GM12872 (cell line): ENCODE results near the gene SHROOM3.

Source experiments
- TF ChIP-seq, protein P1 (sequence below): IDR thresholded peaks from 3 replicates; pipeline ENCODE4 v1.5.1; 2011; ENCODE audit warnings: low read depth, mild to moderate bottlenecking, low read length, moderate library complexity; ENCODE audit not compliant: insufficient read depth

The SHROOM3 gene

DNA sequence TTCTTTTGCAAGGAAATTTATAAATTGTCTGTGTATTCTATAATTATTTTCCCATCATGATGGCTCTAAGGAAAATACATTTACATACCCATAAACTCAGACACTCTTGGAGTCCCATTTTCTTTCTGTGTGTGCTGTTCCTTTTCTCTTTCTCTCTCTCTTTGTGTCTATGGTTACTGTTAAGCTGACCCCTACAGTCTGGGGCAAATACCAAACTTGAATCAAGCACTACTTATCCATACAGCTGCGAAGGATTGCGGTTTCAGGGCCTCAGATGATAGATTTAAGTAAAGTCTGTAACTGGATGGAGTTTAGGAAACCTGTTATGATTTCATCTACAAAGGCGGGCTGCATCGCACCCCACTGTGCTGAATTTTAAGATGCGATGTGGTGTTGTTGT is 150.2 kb downstream of the SHROOM3 start:
- TF ChIP-seq, protein P1, sequence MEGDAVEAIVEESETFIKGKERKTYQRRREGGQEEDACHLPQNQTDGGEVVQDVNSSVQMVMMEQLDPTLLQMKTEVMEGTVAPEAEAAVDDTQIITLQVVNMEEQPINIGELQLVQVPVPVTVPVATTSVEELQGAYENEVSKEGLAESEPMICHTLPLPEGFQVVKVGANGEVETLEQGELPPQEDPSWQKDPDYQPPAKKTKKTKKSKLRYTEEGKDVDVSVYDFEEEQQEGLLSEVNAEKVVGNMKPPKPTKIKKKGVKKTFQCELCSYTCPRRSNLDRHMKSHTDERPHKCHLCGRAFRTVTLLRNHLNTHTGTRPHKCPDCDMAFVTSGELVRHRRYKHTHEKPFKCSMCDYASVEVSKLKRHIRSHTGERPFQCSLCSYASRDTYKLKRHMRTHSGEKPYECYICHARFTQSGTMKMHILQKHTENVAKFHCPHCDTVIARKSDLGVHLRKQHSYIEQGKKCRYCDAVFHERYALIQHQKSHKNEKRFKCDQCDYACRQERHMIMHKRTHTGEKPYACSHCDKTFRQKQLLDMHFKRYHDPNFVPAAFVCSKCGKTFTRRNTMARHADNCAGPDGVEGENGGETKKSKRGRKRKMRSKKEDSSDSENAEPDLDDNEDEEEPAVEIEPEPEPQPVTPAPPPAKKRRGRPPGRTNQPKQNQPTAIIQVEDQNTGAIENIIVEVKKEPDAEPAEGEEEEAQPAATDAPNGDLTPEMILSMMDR, result no peak

DNA sequence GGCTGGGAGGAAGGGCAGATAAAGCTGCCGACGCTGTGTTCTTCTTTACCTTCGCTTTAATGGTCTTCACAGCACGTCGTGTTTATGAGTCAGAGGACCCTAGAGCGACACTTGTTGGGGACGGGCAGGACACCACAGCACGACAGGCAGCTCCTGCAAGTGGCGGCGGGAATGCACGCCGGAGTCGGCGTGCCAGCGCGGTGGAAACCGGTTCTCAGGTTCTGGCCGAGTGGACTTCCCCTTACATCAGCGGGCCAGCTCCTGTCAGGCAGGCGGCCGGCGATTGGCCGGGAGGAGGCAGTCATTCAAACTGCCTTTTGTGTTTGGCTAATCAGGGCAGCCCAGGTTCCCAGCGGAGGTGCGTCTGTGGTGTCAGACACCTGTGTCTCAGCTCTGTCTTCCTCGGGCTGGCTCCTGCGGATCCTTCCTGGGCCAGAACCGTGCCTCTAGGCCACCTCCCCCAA is 150.9 kb downstream of the SHROOM3 start:
- TF ChIP-seq, protein P1, result no peak

DNA sequence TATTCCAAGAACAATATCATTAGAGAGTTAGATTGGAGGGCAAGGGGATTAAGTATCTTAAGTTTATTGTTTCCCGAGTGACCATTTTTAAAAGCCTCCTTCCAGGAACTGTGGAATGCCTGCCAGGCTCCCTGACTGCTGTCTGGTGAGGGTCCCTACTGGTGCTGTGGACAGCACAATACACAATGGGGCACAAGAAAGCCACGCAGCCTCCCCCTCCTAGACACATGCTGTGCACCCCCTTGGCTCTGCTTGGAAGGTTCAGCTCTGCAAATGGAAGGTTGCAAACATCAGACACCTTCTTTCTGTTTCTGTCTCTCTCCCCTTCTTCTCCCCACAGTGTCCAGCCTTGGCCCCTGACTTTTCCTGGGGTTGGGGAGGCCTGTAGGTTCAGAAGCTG is 153.2 kb downstream of the SHROOM3 start:
- TF ChIP-seq, protein P1, result no peak

DNA sequence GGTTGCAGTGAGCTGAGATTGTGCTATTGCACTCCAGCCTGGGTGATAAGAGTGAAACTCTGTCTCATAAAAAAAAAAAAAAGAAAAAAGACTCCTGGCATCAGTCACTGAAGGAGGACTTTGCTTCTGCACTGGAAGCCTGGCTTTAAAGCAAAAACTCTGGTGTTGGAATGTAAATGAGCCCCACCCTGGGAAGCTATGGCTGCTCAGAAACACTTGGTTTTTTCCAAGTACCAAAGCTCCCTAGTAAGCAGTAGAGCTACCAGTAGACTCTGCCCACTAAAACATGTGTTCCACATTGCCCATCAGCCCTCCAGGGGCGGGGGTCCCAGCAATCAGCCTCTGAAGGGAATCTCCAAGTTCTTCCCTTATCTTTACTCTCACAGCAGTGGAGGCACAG is 154.4 kb downstream of the SHROOM3 start:
- TF ChIP-seq, protein P1, result no peak

DNA sequence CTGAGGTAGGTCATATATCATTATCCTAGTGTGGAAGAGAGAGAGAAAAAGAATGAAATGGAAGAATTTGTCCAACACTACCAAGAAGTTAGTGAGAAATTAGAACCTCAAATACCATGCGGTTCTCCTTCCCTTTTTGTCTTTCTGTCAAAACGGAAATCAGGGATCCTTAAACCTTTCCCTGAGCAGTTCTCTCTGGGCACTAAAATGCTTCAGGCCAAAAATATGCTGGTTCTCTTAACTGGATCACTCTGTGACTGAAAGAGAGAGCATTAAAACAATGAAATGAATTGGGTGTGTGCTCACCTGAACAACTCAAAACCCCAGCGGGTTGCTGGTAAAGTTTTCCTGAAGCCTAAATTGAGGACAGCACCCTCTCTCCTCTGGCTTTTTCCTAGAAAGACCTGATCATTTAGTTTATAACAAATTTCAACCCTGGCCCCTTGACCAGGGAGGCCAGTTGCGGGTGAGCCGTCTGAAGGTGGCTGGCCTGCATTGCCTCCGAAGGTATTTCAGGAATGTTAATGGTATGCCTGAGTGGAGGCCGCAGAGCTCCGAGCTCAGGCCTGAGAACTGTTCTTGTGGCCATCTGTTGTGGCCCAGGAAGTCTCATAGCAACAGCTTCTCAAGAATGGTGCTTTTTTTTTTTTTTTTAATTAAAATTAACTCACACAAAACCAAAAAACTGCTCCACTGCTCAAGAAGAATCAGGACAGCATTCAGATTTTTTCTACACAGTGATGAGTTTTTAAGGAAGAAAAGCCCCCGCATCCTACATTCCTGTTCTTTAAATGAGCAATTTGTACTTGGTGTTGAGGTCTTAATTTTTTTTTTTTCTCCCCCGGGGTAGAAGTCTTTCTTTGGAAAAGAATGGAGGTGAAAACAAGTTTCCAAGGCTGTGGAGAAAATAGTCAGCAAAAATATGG is 155.1 kb downstream of the SHROOM3 start:
- TF ChIP-seq, protein P1, result no peak

GRCh38 chr4:76590798-76591281 is 155.8 kb downstream of the SHROOM3 start:
- TF ChIP-seq, protein P1, result no peak

GRCh38 chr4:76591992-76592391 is 157.0 kb downstream of the SHROOM3 start:
- TF ChIP-seq, protein P1, result no peak
